HepG2 (cell line): ENCODE results near the gene ETNK1.

Source experiments
- ATF6 ChIP-seq: sonication (generic); formaldehyde crosslinking; conservative IDR thresholded peaks from 2 replicates; pipeline ENCODE4 v1.4.0; 2020; ENCODE audit warnings: missing genetic modification reagents
- CHD2 ChIP-seq: IDR thresholded peaks from 2 replicates; pipeline ENCODE4 v1.6.1; 2011; ENCODE audit warnings: low read depth, low read length, improper control_type of control experiment
- HNRNPL ChIP-seq: fragments of 200-400 bp; formaldehyde crosslinking; IDR thresholded peaks from 2 replicates; pipeline ENCODE4 v1.6.1; 2017; ENCODE audit warnings: mild to moderate bottlenecking, low read depth, low read length
- PHF21A ChIP-seq: sonication (generic); formaldehyde crosslinking; IDR thresholded peaks from 2 replicates; pipeline ENCODE4 v1.5.0; 2020; ENCODE audit warnings: mild to moderate bottlenecking, missing genetic modification reagents
- POLR2A ChIP-seq, 2 experiments: IDR thresholded peaks; 2 replicates each; pipeline ENCODE4 v1.6.1; 2011; ENCODE audit warnings: low read depth in 2 of 2, low read length in 2 of 2, mild to moderate bottlenecking in 1 of 2, moderate library complexity in 1 of 2; ENCODE audit not compliant: insufficient read depth in 1 of 2
- SIN3A ChIP-seq: IDR thresholded peaks from 2 replicates; pipeline ENCODE4 v1.6.1; 2011; ENCODE audit warnings: low read depth, mild to moderate bottlenecking, control low read depth, low read length, borderline replicate concordance
- ZBTB39 ChIP-seq: sonication (generic); formaldehyde crosslinking; IDR thresholded peaks from 2 replicates; pipeline ENCODE4 v1.5.0; 2020; ENCODE audit warnings: missing genetic modification reagents
- ZBTB40 ChIP-seq, 2 experiments: fragments of 450-650 bp in 1 of 2; sonication (generic) in 1 of 2; formaldehyde crosslinking in 1 of 2; IDR thresholded peaks; 2 replicates each; pipeline versions ENCODE4 v1.6.1 to v1.8.0; 2016 to 2022; ENCODE audit warnings: antibody characterized with exemption in 1 of 2, mild to moderate bottlenecking in 1 of 2, missing genetic modification reagents in 1 of 2
- ZFP37 ChIP-seq: sonication (generic); formaldehyde crosslinking; IDR thresholded peaks from 2 replicates; pipeline ENCODE4 v1.4.0; 2020; ENCODE audit warnings: missing genetic modification reagents, borderline replicate concordance
- ZNF235 ChIP-seq: sonication (generic); formaldehyde crosslinking; IDR thresholded peaks from 2 replicates; pipeline ENCODE4 v1.8.1; 2023; ENCODE audit warnings: mild to moderate bottlenecking, missing genetic modification reagents, borderline replicate concordance
- ZNF431 ChIP-seq: sonication (generic); formaldehyde crosslinking; IDR thresholded peaks from 2 replicates; pipeline ENCODE4 v1.9.0; 2022; ENCODE audit warnings: missing genetic modification reagents, low read depth, mild to moderate bottlenecking, borderline replicate concordance
- ZNF792 ChIP-seq: IDR thresholded peaks from 2 replicates; pipeline ENCODE4 v1.6.1; 2016
- TF ChIP-seq, protein P1 (sequence below), 2 experiments: sonication (generic) in 1 of 2; formaldehyde crosslinking in 1 of 2; IDR thresholded peaks; 2 replicates each; pipeline versions ENCODE4 v1.5.1 to v1.6.1; 2011 to 2020; ENCODE audit warnings: borderline replicate concordance in 1 of 2, low read depth in 1 of 2, low read length in 1 of 2, mild to moderate bottlenecking in 1 of 2, missing genetic modification reagents in 1 of 2, moderate library complexity in 1 of 2
- TF ChIP-seq, protein P2 (sequence below): sonication (generic); formaldehyde crosslinking; IDR thresholded peaks from 2 replicates; pipeline ENCODE4 v1.5.0; 2020; ENCODE audit warnings: mild to moderate bottlenecking, missing genetic modification reagents, moderate library complexity

- TF ChIP-seq ZBTB40 (IDR thresholded peaks at IDR 0.05) (no peak), ZBTB40 (CRISPR knock-in tag; IDR thresholded peaks at IDR 0.05) (no peak), POLR2A (IDR thresholded peaks at IDR 0.05; ENCODE audit: insufficient read depth in 1 of 2, low read depth in 2 of 2, low read length in 2 of 2) (no peak), ZNF431 (CRISPR knock-in tag) (no peak), HNRNPL (no peak), ZFP37 (CRISPR knock-in tag) (no peak), SIN3A (no peak), PHF21A (CRISPR knock-in tag) (no peak), CHD2 (no peak), ZBTB39 (no peak), ZNF792 (CRISPR knock-in tag) (no peak), ATF6 (CRISPR knock-in tag) (no peak), ZNF235 (no peak)
- TF ChIP-seq, protein P1, sequence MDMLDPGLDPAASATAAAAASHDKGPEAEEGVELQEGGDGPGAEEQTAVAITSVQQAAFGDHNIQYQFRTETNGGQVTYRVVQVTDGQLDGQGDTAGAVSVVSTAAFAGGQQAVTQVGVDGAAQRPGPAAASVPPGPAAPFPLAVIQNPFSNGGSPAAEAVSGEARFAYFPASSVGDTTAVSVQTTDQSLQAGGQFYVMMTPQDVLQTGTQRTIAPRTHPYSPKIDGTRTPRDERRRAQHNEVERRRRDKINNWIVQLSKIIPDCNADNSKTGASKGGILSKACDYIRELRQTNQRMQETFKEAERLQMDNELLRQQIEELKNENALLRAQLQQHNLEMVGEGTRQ (IDR thresholded peaks at IDR 0.05; ENCODE audit: low read depth, low read length), result no peak
- TF ChIP-seq, protein P1 (CRISPR knock-in tag; IDR thresholded peaks at IDR 0.05; ENCODE audit: borderline replicate concordance), result no peak
- TF ChIP-seq, protein P2, sequence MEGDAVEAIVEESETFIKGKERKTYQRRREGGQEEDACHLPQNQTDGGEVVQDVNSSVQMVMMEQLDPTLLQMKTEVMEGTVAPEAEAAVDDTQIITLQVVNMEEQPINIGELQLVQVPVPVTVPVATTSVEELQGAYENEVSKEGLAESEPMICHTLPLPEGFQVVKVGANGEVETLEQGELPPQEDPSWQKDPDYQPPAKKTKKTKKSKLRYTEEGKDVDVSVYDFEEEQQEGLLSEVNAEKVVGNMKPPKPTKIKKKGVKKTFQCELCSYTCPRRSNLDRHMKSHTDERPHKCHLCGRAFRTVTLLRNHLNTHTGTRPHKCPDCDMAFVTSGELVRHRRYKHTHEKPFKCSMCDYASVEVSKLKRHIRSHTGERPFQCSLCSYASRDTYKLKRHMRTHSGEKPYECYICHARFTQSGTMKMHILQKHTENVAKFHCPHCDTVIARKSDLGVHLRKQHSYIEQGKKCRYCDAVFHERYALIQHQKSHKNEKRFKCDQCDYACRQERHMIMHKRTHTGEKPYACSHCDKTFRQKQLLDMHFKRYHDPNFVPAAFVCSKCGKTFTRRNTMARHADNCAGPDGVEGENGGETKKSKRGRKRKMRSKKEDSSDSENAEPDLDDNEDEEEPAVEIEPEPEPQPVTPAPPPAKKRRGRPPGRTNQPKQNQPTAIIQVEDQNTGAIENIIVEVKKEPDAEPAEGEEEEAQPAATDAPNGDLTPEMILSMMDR, result peak; percentile 40
Measured at GRCh38 chr12:22684140-22685118, 59.5 kb downstream of the ETNK1 start.
